Mesenteric fat pad (tissue), 1 donor: Measurements from ENCODE around the gene BAIAP2. TPM values are rescaled to one million over a fixed set of nuclear protein-coding genes. Genes with fewer than 3 reads are reported as not detected.
"Not testable (repeated sequence)": the region's sequence is repeated elsewhere in the genome, so short reads cannot be mapped to it uniquely, and the experiment has no call there.

ENCODE experiments used
- DNase-seq: peaks from one replicate; pipeline ENCODE4 v3.0.0-alpha.2; 2020; ENCODE audit warnings: low spot score
- total RNA-seq: library from RNA; stranded (reverse); fragmentation: NEBNext Ultra II Directional; extraction: Animal tissue kit (Norgen Biotek cat#: 25700); gene quantifications from one replicate; pipeline ENCODE4 v1.2.1, GENCODE V29; 2021
- donor health status: DM: yes; HTN: yes; CAD: no.

Gene BAIAP2
- total RNA-seq, 1 donor from 2014 or later, result 24.6 TPM

GRCh38 chr17:81000631-81001357, 34.2 kb upstream of the BAIAP2 start:
- DNase-seq, result no peak

GRCh38 chr17:81002013-81002384, 33.0 kb upstream of the BAIAP2 start:
- DNase-seq, result no peak

- no peak for DNase-seq
These were observed 32.3 kb upstream of the BAIAP2 start for GRCh38 chr17:81002409-81003361.

- DNase-seq, result no peak
These were observed 31.1 kb upstream of the BAIAP2 start for GRCh38 chr17:81003711-81004475.

- DNase-seq, result no peak
These were observed 28.1 kb upstream of the BAIAP2 start for GRCh38 chr17:81006891-81007290.

- DNase-seq, result no peak
These were observed 26.8 kb upstream of the BAIAP2 start for GRCh38 chr17:81008140-81008539.

GRCh38 chr17:81009136-81009535, 25.8 kb upstream of the BAIAP2 start:
- DNase-seq, result no peak

- no peak for DNase-seq
These were observed 24.0 kb upstream of the BAIAP2 start for GRCh38 chr17:81010935-81011334.

- DNase-seq, result no peak
These were observed 23.0 kb upstream of the BAIAP2 start for GRCh38 chr17:81011951-81012350.

GRCh38 chr17:81012574-81013447, 22.1 kb upstream of the BAIAP2 start:
- DNase-seq, result no peak

GRCh38 chr17:81013642-81014041, 21.3 kb upstream of the BAIAP2 start:
- DNase-seq, result no peak

- no peak for DNase-seq
These were observed 19.8 kb upstream of the BAIAP2 start for GRCh38 chr17:81015136-81015535.

GRCh38 chr17:81016575-81016974, 18.4 kb upstream of the BAIAP2 start:
- no peak for DNase-seq

GRCh38 chr17:81017330-81017729, 17.6 kb upstream of the BAIAP2 start:
- DNase-seq, result not testable (repeated sequence)

- DNase-seq, result no peak
These were observed 16.7 kb upstream of the BAIAP2 start for GRCh38 chr17:81018044-81018802.

- DNase-seq, result no peak
These were observed 15.1 kb upstream of the BAIAP2 start for GRCh38 chr17:81019563-81020442.

GRCh38 chr17:81020443-81020766, 14.5 kb upstream of the BAIAP2 start:
- no peak for DNase-seq

- DNase-seq, result no peak
These were observed 14.0 kb upstream of the BAIAP2 start for GRCh38 chr17:81020767-81021497.
